LNCAP (cell line): ENCODE data around the gene ZNF469.

Experiments used
- TF ChIP-seq, protein P1 (sequence below): fragments of 450-650 bp; IDR thresholded peaks from 2 replicates; pipeline ENCODE4 v1.5.1; 2017; ENCODE audit warnings: mild to moderate bottlenecking

ZNF469 gene

GRCh38 chr16:88379694-88380040 is 3.1 kb upstream of the ZNF469 start:
- TF ChIP-seq, protein P1, sequence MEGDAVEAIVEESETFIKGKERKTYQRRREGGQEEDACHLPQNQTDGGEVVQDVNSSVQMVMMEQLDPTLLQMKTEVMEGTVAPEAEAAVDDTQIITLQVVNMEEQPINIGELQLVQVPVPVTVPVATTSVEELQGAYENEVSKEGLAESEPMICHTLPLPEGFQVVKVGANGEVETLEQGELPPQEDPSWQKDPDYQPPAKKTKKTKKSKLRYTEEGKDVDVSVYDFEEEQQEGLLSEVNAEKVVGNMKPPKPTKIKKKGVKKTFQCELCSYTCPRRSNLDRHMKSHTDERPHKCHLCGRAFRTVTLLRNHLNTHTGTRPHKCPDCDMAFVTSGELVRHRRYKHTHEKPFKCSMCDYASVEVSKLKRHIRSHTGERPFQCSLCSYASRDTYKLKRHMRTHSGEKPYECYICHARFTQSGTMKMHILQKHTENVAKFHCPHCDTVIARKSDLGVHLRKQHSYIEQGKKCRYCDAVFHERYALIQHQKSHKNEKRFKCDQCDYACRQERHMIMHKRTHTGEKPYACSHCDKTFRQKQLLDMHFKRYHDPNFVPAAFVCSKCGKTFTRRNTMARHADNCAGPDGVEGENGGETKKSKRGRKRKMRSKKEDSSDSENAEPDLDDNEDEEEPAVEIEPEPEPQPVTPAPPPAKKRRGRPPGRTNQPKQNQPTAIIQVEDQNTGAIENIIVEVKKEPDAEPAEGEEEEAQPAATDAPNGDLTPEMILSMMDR = no peak

GRCh38 chr16:88380099-88380498 is 2.7 kb upstream of the ZNF469 start:
- TF ChIP-seq, protein P1 = no peak

GRCh38 chr16:88380619-88381018 is 2.1 kb upstream of the ZNF469 start:
- TF ChIP-seq, protein P1 = no peak

GRCh38 chr16:88381820-88382451 is 823 bp upstream of the ZNF469 start:
- TF ChIP-seq, protein P1 = no peak

GRCh38 chr16:88383401-88384221 is 852 bp downstream of the ZNF469 start:
- TF ChIP-seq, protein P1 = peak; percentile 7; the same call in 1 of the 2 replicates

- TF ChIP-seq, protein P1 = no peak
These were observed 1.7 kb downstream of the ZNF469 start for GRCh38 chr16:88384222-88385111.

DNA sequence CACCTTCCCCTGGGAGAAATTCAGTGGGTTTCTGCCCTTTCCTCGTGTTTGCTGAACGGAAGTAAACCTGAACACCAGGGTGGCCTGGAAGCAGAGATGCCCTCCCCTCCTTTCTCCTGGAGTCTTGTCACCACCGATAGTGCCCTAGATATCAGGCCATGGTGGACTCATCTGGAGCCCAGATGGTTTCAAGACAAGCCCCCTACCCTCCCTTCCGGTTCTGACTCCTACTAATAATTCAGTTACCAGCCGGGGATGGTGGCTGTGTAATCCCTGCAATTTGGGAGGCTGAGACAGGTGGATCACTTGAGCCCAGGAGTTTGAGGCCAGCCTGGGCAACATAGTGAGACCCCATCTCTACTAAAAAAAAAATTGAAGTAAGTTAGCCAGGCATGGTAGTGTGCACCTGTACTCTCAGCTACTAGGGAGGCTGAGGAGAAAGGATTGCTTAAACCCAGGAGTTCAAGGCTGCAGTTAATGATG is 2.4 kb downstream of the ZNF469 start:
- TF ChIP-seq, protein P1 = no peak
